Globus pallidus (tissue), 1 donor: ENCODE data around the gene S100A3.

ENCODE experiments used
- DNase-seq: peaks from one replicate; pipeline ENCODE4 v3.0.0-alpha.2; 2015; ENCODE audit warnings: low spot score

S100A3 gene

DNA sequence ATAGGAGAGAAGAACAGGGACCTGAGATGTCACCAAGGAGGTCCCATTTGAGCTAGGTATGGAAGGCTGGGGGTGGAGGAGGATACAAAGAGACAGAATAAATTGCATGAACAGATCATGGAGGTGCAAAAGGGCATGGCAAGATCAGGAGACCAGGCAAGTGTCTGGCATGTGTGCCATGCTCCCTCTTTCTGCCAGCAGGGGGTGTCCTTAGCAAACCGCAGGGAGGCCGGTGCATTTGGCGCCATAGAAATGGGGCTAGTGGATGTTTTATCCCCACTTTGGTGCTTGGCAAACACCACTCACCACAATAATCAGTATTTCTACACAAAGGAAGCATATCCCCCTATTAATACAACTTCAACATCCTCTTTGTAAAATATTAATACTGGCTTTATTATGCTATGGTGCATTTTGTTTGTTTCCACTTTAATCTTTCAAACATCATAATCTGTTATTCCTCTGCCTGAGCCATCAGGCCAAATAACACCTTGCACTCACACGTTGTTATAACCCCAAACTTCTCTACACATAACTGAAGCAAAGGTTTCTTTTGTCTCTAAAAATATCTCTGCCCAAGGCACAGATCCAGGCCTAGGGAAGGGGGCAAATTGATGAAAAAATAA, 39.2 kb downstream of the S100A3 start:
- no peak for DNase-seq

DNA sequence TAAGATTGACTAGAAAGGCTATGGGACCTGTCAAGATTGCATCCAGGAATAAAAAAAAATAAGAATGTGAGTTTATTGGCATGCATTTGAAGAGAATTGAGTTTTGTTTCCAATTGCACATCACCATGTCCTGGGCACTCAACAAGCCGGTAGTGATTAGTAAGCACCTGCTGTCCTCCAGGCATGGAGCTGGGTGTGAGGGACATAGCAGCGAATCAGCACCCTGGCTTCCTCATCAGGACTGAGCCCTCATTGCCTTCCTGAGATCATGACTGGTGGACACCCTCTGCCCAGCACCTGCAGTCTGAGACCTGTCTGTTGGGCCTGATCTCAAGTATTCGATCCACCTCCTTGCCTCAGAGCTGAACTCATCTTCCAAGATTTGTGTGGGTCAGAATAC, 40.0 kb downstream of the S100A3 start:
- DNase-seq, result no peak

DNA sequence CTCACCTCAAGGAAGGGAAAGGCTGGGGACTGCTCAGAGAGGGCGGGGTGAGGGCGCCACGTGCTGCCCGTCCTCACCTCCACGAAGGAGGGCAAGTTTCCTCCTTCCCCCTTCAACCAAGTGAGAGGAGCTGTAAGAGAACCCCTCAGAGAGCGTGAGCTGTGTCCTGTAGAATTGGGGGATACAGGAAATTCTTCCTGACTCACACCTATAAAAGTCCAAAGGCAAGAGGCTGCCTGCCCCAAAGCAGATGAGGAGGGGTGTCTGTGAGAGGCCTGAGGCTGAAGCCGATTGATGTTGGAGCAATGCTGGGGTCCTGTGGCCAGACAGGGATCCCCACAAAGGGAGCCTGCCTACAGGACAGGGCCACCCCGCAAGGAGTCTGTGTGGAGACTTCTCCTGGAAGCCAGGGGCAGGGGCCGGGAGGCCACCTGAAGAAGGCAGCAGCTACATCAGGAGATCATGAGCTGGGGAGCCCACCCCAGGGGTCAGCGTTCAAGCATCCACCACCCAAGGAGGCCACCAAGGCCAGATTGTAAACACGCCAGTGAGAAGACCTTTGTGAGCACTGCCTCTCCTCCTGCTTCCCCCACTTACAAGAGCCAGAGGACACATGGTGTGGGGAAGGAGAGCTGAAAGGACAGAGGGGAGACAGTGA, 41.0 kb downstream of the S100A3 start:
- DNase-seq, result no peak

DNA sequence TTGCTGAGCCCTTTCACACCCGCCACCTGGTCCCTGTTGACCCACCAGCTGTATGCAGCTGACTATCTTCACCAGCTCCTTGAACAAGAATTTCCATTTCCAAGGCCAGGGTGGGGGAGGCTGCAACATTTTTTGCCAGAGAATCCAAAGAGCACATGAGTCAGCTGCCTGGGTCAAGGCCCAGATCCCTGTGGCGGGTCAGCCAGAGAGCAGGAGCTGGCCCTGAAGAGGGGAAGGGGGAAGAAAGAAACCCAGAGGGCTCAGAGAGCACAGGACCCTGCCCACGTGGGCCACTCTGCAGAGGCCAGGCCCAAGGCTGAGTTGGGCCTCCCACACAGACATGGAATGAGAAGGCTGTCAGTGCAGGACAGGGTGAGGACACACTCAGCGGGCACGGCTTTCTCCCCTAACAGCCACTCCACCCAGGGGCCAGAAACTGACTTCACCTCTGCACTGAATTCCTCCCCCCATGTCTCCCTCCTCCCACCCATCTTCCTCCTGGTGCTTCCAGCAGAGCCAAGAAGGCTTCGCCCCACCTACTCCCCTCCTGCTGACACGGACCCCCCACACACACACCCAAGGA, 42.1 kb downstream of the S100A3 start:
- no peak for DNase-seq

DNA sequence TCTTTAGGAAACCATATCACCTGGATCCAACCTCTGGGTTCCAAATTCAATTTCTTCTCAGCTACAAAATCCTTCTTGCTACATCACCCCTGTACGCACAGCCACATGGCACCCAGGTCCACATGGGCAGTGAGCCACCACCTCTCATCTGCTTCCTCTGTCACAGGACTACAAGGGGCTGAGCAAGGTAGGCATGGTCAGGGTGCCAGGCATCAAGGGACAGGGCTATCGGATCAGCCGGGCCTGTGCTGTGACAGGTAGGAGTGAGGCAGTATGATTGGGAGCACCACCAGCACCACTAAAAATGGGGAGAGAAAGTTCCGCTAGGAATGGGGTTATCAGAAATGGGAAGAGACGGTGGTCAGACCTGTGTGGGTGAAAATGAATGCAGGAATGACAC, 42.7 kb downstream of the S100A3 start:
- DNase-seq, result no peak

DNA sequence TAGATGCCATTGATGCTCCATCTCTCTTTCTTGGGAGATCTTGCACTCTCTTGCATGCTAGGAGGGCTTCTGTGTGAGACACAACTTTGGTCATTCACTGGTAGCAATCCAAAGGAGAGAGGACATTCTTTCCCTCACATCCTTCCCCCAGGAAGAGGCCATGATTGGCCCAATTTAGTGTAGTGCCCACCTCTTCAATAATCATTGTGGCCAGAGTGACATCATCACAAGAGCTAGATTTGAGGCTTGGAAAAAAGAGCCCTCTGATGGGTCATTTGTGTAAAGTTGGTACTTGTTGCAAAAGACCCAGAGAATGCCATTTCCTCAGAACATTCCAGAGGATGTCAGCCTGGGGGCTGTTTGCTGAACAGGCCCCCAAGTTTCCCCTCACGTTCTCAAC, 43.5 kb downstream of the S100A3 start:
- no peak for DNase-seq

DNA sequence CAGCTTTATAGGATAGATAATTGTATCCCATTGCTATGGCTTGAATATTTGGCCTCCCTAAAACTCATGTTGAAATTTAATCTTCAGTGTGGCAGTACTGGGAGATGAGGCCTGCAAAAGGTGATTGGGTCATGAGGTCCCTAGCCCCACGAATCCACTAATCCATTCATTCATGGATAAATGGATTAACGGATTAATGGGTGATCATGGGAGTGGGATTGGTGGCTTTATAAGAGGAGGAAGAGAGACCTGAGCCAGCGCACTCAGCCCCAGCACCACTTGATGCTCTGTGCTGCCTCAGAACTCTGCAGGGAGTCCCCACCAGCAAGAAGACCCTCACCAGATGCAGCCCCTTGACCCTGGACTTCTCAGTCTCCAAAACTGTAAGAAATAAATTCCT, 45.3 kb downstream of the S100A3 start:
- DNase-seq, result no peak

DNA sequence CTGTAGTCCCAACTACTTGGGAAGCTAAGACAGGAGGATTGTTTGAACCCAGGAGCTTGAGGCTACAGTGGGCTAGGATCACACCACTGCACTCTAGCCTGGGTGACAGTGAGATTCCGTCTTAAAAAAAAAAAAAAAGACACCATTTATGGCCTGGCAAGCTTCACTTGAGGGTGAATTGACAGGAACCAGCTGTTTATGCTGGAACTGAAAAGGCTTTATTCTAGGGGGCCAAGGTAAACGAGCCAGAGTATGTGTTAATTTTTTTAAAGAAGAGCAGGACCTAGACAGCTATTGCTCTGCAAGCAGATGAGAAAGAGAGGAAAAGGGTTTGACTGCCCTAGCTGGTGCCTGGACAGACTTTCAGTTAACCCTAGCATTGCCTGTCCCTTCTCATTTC, 50.3 kb downstream of the S100A3 start:
- no peak for DNase-seq
